Measurements from ENCODE around the gene KIAA0319L.

GRCh38 chr1:35481229-35481628, 76.0 kb downstream of the KIAA0319L start:
- TF ChIP-seq, protein P1, sequence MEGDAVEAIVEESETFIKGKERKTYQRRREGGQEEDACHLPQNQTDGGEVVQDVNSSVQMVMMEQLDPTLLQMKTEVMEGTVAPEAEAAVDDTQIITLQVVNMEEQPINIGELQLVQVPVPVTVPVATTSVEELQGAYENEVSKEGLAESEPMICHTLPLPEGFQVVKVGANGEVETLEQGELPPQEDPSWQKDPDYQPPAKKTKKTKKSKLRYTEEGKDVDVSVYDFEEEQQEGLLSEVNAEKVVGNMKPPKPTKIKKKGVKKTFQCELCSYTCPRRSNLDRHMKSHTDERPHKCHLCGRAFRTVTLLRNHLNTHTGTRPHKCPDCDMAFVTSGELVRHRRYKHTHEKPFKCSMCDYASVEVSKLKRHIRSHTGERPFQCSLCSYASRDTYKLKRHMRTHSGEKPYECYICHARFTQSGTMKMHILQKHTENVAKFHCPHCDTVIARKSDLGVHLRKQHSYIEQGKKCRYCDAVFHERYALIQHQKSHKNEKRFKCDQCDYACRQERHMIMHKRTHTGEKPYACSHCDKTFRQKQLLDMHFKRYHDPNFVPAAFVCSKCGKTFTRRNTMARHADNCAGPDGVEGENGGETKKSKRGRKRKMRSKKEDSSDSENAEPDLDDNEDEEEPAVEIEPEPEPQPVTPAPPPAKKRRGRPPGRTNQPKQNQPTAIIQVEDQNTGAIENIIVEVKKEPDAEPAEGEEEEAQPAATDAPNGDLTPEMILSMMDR (IDR thresholded peaks at IDR 0.05), result no peak
- no peak for TF ChIP-seq POLR2A (IDR thresholded peaks at IDR 0.05)
